Stimulated activated CD8-positive, alpha-beta memory T cell treated with anti-CD3 and anti-CD28 coated beads, Interleukin-7, amount 100 ng/mL, for 24 hours (primary cell): ENCODE results near the gene PTRHD1.

Experiments
- DNase-seq: peaks from one replicate; pipeline ENCODE4 v3.0.0-alpha.2; 2020; ENCODE audit warnings: low read depth

PTRHD1 gene

GRCh38 chr2:24756789-24757188 lies 36.4 kb downstream of the PTRHD1 start:
- no peak for DNase-seq

- DNase-seq: no peak
Measured at GRCh38 chr2:24754985-24755705, 38.0 kb downstream of the PTRHD1 start.

- DNase-seq: no peak
Measured at GRCh38 chr2:24749069-24749691, 44.0 kb downstream of the PTRHD1 start.

GRCh38 chr2:24747299-24747698 lies 45.9 kb downstream of the PTRHD1 start:
- no peak for DNase-seq

GRCh38 chr2:24745825-24746224 lies 47.4 kb downstream of the PTRHD1 start:
- DNase-seq: no peak

- DNase-seq: no peak
Measured at GRCh38 chr2:24744356-24744755, 48.8 kb downstream of the PTRHD1 start.

- DNase-seq: no peak
Measured at GRCh38 chr2:24743924-24744323, 49.3 kb downstream of the PTRHD1 start.

- DNase-seq: no peak
Measured at GRCh38 chr2:24742730-24743129, 50.5 kb downstream of the PTRHD1 start.

- DNase-seq: no peak
Measured at GRCh38 chr2:24740142-24740541, 53.0 kb downstream of the PTRHD1 start.
